Metanephros (tissue), 1 donor: ENCODE measurements around the gene GGTA1. TPM values are rescaled to one million over a fixed set of nuclear protein-coding genes. Genes with fewer than 3 reads are reported as not detected.

ENCODE experiments used
- total RNA-seq: library from RNA; depleted of rRNA; stranded (reverse); fragments of >200 nt; gene quantifications from one replicate; pipeline ENCODE4 v1.2.3, GENCODE V29; 2014

The GGTA1 gene
- total RNA-seq, result 4.6 TPM

DNA sequence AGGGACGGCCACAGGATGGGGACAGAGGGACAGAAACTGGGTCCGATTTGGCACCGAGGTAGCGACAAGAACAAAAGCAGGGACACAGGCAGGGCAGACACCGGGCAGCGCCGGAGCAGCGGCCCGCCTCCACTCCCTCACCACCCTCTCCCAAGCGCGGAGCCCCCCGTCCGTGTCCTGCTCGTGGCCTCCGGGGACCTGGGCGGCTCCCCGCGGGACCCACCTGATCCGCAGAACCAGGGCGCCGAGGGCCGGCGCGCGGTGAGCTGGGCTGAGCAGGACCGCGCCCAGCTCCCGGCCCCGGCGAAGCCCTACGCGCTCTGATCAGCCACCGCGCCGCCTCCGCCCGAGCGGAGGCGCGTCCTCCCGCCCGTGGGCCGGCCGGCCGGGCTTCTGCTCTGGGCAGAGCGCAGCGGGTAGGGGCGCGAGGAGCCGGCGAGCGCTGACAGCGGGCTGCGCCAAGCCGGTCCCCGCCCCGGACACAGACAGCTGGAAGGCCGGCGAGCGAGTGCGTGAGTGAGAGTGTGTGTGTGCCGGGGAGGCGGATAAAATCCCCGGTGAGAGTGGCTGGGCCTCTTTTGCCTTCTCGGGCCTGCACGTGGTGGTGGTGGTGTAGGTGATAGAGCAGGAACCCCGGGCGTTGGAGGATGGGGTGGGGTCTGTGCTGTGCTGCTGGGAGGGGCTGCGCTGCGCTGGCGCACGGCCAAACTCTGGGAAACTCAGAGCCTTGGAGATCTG is at the start of gene GGTA1:
Gene GGTA1, minus strand, starts transcription at position 418 of the 738 bp plus-strand sequence. CDS start 31,922 bp downstream, outside the sequence.

Other genes with a start within 250 kb of the GGTA1 start
- 262 TPM for gene GSN, start 231.7 kb downstream of the GGTA1 start, total RNA-seq
- gene STOM, start 129.6 kb downstream of the GGTA1 start, total RNA-seq, result 124 TPM
- 39.9 TPM for gene DAB2IP, start 151.8 kb upstream of the GGTA1 start, total RNA-seq